ENCODE data around the gene UBE2I. TPM values are rescaled to one million over a fixed set of nuclear protein-coding genes. Genes with fewer than 3 reads are reported as not detected.

The UBE2I gene
- total RNA-seq, result 141 TPM

GRCh38 chr16:1308977-1309885, at the start of gene UBE2I:
Gene UBE2I (plus strand): TSS chr16:1309636. CDS start chr16:1314031, 4,395 bp downstream.
- Histone ChIP-seq H3K27me3 (no peaks in the 10 kb centered on the region), H3K36me3 (peaks cover 8 to 13% of the 10 kb centered on the region in 2 donors), H3K27ac (peak within 1 kb of the TSS; percentile 96 to 99), H3K4me3 (peak within 1 kb of the TSS; percentile 83 to 91), H3K9me3 (no peaks in the 10 kb centered on the region), H3K4me1 (peaks cover 21 to 24% of the 10 kb centered on the region in 2 donors)
- intact Hi-C loops (cut with DNase I), result loop anchor here (1.0 to 5.0 kb wide), 2 partner anchors 111 to 303 kb away; partner anchors contain the start of genes CRAMP1, IFT140 and UQCC4
- no peak for TF ChIP-seq CTCF (IDR thresholded peaks at IDR 0.05)
- peak; percentile 86 to 98 for DNase-seq (ENCODE audit: low spot score in 2 of 2)

DNA sequence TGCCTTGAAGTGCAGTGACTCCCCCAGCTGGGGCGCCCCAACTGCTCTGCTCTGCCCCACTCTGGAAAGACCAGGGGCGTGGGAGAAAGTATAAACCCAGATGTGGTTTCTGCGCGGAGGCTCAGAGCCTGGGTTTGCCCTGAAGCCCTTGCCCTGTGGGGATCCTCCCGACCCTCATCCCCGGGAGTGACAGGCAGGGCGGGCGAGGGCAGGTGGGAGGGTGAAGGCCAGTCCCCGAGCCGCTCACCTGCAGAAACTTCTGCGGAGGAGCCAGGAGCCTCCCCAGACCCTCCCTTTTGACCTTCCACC, 49.7 kb upstream of the UBE2I start:
- H3K9me3 ChIP-seq, result no peaks in the 10 kb centered on the region
- TF ChIP-seq CTCF (IDR thresholded peaks at IDR 0.05), result no peak
- intact Hi-C loops (cut with DNase I), result loop anchor here (10.0 kb wide), 1 partner anchor 45 kb away; no protein-coding TSS in a partner anchor
- H3K4me1 ChIP-seq, result no peaks in the 10 kb centered on the region
- no peak overlapping the region for H3K27ac ChIP-seq
- no peak for DNase-seq (ENCODE audit: low spot score in 2 of 2)
- no peaks in the 10 kb centered on the region for H3K27me3 ChIP-seq
- H3K36me3 ChIP-seq, result no peaks in the 10 kb centered on the region
- H3K4me3 ChIP-seq, result no peak overlapping the region

- Histone ChIP-seq H3K27ac (no peak overlapping the region), H3K4me1 (no peaks in the 10 kb centered on the region), H3K27me3 (no peaks in the 10 kb centered on the region), H3K36me3 (no peaks in the 10 kb centered on the region), H3K9me3 (no peaks in the 10 kb centered on the region), H3K4me3 (no peak overlapping the region)
- DNase-seq (ENCODE audit: low spot score in 2 of 2), result no peak
- TF ChIP-seq CTCF (IDR thresholded peaks at IDR 0.05), result no peak
- intact Hi-C loops (cut with DNase I), result loop anchor here (10.0 kb wide), 1 partner anchor 45 kb away; no protein-coding TSS in a partner anchor
These were observed 49.2 kb upstream of the UBE2I start for GRCh38 chr16:1260101-1260680.

GRCh38 chr16:1261131-1261892, 48.1 kb upstream of the UBE2I start:
- no peak for DNase-seq (ENCODE audit: low spot score in 2 of 2)
- no peaks in the 10 kb centered on the region for H3K4me1 ChIP-seq
- no peak overlapping the region for H3K27ac ChIP-seq
- H3K4me3 ChIP-seq, result no peak overlapping the region
- H3K36me3 ChIP-seq, result no peaks in the 10 kb centered on the region
- H3K9me3 ChIP-seq, result no peaks in the 10 kb centered on the region
- intact Hi-C loops (cut with DNase I), result loop anchor here (10.0 kb wide), 1 partner anchor 47 kb away; no protein-coding TSS in a partner anchor
- H3K27me3 ChIP-seq, result no peaks in the 10 kb centered on the region
- TF ChIP-seq CTCF (IDR thresholded peaks at IDR 0.05), result no peak

DNA sequence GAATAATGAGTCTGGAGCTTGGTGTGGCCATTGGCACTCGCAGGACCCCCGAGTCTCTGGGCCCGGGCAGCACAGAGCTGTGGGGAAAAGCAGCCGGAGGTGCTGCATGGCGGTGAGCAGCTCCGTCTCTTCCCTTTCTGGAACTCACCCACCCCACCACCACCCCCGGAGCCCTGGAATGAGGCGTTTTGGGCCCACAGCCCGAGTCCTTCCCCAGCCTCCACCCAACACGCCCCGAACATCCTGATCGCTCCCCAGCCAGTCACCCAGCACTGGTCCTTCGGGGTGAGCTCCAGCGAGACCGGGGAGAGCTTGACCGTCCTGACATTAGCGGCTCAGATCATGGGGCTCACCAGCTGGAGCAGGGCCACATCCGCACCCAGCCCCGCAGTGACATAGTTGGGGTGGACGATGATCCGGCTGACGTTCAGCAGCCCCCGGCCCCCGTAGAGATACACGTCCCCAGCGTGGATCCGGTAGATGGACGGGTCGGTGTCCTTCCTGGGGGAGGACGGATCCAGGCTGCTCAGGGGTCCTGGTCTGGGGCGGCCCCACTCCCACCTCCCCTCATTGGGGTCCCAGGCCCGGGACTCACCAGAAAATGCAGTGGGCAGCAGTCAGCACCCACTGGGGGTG, 47.1 kb upstream of the UBE2I start:
- Histone ChIP-seq H3K4me3 (no peak overlapping the region), H3K27ac (no peak overlapping the region), H3K9me3 (no peaks in the 10 kb centered on the region), H3K4me1 (no peaks in the 10 kb centered on the region), H3K27me3 (no peaks in the 10 kb centered on the region), H3K36me3 (no peaks in the 10 kb centered on the region)
- intact Hi-C loops (cut with DNase I), result loop anchor here (10.0 kb wide), 1 partner anchor 48 kb away; no protein-coding TSS in a partner anchor
- DNase-seq (ENCODE audit: low spot score in 2 of 2), result no peak
- no peak for TF ChIP-seq CTCF (IDR thresholded peaks at IDR 0.05)

Measured in ascending aorta (tissue), 2 donors.